Measurements from ENCODE around the gene GK2.

The GK2 gene

DNA sequence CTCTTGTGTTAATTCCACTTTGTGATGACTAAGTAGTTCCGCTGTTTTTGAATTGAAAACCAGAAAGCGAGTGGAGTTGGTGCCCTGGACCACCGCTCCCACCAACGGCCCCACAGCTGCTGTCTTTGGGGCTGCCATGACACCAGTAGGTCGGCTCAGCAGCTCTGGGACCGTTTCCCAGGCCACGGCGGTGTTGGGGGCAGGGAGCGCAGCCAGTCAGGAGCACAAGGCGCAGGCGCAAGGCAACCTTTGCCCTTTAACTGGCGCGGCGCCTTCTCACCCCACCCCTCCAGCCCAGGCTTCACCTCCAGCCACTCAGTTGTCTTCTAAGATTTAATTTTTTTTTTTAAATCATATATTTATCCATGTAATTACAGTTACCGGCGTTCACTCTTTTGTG, at the start of gene GK2:
Gene GK2 (minus strand): TSS at position 166 of the 400 bp plus-strand sequence. CDS start 28 bp downstream, at position 138.
- DNase-seq: no peak

DNA sequence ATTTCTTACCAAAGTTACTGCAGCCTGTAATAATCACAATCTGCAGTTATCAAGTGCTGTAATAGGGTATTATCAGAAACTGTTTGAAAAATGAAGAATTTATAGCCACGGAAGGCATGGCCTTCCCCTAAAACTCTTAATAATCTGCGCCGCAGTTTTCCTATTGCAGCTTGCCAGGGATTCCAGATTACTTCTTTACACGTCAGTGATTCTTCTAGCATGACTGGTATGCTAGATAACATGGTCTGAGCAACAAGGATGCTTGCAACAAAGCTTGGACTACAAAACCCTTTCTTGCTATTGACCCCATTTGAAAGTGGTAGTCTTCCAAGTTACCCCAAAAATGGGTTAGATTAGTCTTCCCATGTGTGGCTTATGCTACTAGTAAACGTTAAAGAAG, 47.2 kb upstream of the GK2 start:
- no peak for DNase-seq

DNA sequence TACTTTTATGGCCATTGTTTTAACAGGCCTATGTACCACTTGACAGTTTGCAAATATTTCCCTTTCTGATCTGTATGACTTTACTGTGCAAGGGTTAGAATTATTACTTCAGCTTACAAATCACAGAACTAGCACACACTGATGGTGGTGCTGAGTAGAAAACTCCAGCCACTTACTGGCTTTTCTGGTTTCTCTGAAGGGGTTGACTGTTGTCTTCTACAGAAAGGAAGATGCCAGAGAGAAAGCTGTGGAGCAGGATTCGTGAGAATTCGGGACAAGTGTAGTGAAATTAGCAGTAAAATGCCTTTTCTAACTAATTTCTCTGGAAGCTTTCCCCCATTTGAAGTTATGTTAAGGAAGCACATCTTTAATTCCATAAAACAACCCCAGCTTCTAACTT, 46.6 kb upstream of the GK2 start:
- no peak for DNase-seq

DNA sequence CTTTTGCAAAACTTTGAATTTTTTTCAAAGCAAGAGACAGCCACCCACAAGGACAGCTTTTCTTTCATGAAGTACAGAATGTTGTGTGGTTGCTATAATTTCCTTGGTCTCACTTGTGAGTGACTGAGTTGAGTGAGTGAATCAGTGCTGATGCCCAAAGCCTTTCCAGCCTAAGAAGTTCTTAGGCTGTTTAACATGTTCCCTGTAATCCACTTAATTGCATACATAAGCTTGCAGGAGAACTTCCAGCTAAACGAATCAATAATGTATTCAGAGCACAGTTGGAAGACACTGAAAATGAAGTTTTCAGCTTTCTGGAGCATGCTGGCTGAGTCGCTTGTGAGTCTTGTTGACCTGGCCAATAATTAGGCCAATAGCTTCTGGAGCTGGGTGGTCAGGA, 42.0 kb upstream of the GK2 start:
- no peak for DNase-seq

GRCh38 chr4:79446145-79446544, 38.1 kb upstream of the GK2 start:
- DNase-seq: no peak

GRCh38 chr4:79445371-79445781, 37.3 kb upstream of the GK2 start:
- DNase-seq: peak; percentile 51

DNA sequence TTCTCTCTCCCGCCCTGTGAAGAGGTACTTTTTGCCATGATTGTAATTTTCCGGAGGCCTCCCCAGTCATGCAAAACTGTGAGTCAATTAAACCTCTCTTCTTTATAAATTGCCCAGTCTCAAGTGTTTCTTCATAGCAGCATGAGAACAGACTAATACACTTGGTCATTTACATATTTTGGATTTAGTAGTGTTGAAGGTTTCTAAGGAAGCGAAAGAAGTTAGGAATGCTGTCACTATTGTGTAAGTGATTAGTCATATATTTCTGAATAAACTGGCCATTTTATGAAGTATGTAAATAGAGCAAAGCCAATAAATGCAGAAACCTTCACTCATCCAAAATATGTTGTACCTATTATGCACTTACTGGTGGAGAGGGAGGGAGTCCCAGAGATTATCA, 34.4 kb upstream of the GK2 start:
- no peak for DNase-seq

DNA sequence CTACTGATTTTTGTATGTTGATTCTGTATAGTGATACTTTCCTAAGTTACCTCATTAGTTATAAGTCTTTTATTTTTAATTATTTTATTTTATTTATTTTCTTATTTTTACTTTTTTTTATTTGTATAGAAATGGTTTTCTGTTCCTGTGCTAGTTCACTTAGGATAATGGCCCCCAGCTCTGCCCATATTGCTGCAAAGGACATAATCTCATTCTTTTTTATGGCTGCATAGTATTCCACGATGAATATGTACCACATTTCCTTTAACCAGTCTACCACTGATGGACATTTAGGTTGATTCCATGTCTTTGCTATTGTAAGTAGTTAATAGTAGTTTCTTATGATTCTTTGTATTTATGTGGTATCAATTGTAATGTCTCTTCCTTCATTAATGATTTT, 31.5 kb upstream of the GK2 start:
- no peak for DNase-seq

GRCh38 chr4:79431839-79432238, 23.8 kb upstream of the GK2 start:
- no peak for DNase-seq

GRCh38 chr4:79429113-79429903, 21.3 kb upstream of the GK2 start:
- DNase-seq: no peak

- DNase-seq: no peak
Observed at GRCh38 chr4:79426989-79427388, 19.0 kb upstream of the GK2 start.

- DNase-seq: no peak
Observed at GRCh38 chr4:79425586-79425985, 17.6 kb upstream of the GK2 start.

GRCh38 chr4:79421483-79421882, 13.5 kb upstream of the GK2 start:
- DNase-seq: no peak

- no peak for DNase-seq
Observed at GRCh38 chr4:79413886-79414285, 5.9 kb upstream of the GK2 start.

GRCh38 chr4:79413032-79413885, 5.2 kb upstream of the GK2 start:
- DNase-seq: peak; percentile 63

DNA sequence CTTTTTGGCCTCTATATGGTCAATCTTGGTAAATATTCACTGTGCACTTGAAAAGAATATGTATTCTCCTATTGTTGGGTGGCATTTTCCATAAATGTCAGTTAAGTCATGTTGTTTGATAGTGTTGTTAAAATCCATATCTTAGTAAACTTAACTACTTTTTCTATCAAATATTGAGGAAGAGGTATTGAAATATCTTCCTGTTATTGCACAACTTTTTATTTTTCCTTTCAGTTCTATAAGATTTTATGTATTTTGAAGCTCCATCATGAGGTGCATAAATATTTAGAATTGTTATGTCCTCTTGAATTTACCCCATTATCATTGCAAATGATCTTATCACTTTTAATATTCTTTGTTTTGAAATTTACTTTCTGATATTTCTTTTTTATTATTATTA, 3.4 kb downstream of the GK2 start:
- no peak for DNase-seq

DNA sequence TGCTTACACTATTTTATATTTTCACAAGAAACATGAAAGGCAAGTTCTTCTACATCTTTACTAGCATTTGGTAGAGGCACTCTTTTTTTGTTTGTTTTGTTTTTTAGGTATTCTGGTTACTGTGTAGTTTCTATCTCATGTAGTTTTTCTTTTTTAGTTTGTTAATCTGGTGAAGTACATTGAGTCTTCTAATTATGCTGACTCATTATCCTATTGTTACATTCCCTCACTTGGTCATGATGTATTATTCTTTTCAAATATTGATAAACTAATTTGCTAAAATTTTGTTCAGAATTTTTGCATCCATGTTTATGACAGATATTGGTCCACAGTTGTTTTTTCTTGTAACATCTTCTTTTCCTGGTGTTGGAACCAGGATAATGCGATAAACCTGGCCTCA, 4.7 kb downstream of the GK2 start:
- no peak for DNase-seq

DNA sequence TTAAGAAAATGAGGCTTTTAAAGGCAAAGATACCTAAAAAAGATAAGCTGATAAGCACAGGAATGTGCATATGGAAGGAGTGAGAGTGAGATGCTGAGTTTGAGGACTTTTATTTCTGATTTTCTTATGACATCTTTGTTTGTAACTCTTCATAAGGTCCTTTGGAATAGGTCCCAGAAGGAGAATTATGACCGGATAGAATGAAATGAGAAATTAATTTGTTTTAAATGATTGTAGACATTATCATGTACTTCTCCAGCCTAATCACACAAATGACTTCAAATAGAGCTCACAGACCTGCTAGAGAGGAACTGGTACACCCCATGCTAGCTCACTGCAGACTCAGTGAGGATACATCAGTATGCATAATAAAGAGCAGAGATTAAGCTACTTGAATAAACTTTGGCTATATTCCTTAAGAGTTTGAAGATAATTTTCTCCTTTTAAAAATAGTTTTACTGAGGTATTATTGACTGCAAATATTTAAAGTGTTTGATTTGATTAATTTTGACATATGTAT, 5.6 kb downstream of the GK2 start:
- no peak for DNase-seq

DNA sequence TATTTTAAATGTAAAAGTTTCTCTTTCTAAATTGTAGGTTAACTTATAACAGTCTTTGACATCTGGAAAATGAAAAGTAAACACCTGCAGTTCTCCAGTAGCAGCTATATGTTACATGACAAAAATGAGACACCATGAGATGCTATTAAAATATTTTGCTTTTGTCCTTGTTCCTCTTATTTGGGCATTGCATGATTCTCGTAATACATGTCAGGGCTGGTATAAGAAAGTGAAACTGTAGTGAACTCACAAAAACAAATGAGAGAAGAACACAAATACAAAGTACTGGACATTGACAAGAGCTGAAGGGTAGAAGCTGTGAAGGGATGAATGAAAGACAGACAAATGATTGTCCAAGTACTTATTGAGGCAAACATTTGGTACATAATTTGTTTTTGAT, 9.0 kb downstream of the GK2 start:
- no peak for DNase-seq

DNA sequence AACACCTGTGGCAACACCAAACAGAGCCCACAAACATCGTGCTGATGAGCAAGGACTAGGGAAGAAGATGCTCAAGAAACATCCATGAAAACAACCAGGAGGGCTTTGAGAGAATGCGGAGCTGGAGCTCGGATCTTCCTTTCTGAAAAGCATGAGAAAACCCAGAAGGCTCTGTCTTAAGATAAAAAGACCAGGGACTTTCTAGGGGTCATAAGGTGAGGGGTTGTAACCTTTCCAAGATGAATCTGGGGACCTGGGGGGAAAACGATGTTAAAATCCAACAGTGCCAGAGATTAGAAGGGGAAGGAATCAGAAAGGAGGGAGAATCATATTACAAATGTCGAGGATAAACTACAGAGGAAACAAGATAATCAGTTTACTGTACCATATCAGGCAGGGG, 10.1 kb downstream of the GK2 start:
- DNase-seq: no peak

- DNase-seq: no peak
Observed at GRCh38 chr4:79396794-79397193, 11.2 kb downstream of the GK2 start.

DNA sequence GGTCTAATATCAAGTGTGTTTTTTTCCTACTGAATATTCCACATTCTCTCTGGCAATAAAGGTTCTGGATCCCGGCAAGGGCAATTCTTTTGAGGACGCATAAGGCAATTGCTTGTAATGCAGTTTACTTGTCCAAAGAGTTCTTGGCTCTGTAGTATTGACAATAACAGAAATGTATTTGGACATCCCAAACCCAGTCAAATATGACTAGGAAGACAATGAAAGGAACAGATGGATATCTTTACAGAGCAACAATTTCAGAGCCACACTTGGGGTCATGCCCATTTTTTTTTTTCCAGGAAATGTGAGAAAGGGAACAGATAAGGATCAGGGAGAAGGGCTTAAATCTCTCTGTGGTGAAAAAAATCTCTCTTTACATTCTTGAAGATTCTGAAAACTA, 12.2 kb downstream of the GK2 start:
- DNase-seq: no peak

DNA sequence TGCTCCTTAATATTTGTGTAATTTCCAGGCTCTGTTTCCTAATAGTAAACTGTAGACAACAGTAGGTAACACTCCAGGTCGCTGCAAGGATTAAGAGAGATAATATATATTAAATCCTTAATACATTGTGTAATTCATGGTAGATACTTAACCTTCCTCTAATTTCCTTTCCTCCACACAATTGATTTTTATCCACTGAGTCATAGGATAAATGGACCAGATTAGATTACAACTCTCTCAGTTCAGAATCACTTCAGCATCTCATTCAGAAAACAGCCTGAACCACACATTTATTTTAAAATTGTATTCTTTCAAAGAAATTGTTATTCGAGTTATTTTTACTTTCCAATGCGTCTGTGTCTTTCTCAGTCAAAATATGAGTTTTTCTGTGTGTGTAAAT, 17.1 kb downstream of the GK2 start:
- no peak for DNase-seq

GRCh38 chr4:79385641-79386040, 22.4 kb downstream of the GK2 start:
- DNase-seq: peak; percentile 26
